Measurements from ENCODE around the gene LIME1. TPM values are rescaled to one million over a fixed set of nuclear protein-coding genes. Genes with fewer than 3 reads are reported as not detected.

The LIME1 gene
- total and polyA plus RNA-seq, 9 of the 15 experiments (the other 6 are each of a cell fraction or from before 2014, with no cell fraction given) = 0.11 to 17.1 (median 2.8) TPM; not detected in 2

GRCh38 chr20:63783970-63784369, 47.5 kb downstream of the LIME1 start (continued):
- TF ChIP-seq ZBTB40 (IDR thresholded peaks at IDR 0.05) (no peak), ZBTB40 (CRISPR knock-in tag; IDR thresholded peaks at IDR 0.05) (no peak)
